Choroid plexus epithelial cell (primary cell): ENCODE data around the gene GGTLC1.
A peak's percentile ranks its signal among the peaks of the same experiment; 100 is the strongest.
"Not testable (repeated sequence)": the region's sequence is repeated elsewhere in the genome, so short reads cannot be mapped to it uniquely, and the experiment has no call there.

Experiments
- DNase-seq: peaks from one replicate; pipeline ENCODE4 v3.0.0-alpha.2; 2010; ENCODE audit warnings: low read depth
- H3K4me3 ChIP-seq: 2 replicates; pipeline ENCODE4 v1.5.1; 2011; ENCODE audit warnings: low read depth, mild to moderate bottlenecking, control low read depth, low read length, moderate library complexity
- TF ChIP-seq, protein P1 (sequence below): conservative IDR thresholded peaks from 2 replicates; pipeline ENCODE4 v1.5.1; 2011; ENCODE audit warnings: low read depth, mild to moderate bottlenecking, control low read depth, inconsistent platforms, low read length, moderate library complexity

GGTLC1 gene

GRCh38 chr20:23990296-23990695 lies 1.7 kb upstream of the GGTLC1 start:
- H3K4me3 ChIP-seq, DNase-seq: not testable (repeated sequence)

GRCh38 chr20:23988966-23989365 lies 387 bp upstream of the GGTLC1 start:
- DNase-seq, H3K4me3 ChIP-seq: not testable (repeated sequence)

- not testable (repeated sequence) for H3K4me3 ChIP-seq, DNase-seq
These were observed 1.9 kb downstream of the GGTLC1 start for GRCh38 chr20:23986716-23987115.

DNA sequence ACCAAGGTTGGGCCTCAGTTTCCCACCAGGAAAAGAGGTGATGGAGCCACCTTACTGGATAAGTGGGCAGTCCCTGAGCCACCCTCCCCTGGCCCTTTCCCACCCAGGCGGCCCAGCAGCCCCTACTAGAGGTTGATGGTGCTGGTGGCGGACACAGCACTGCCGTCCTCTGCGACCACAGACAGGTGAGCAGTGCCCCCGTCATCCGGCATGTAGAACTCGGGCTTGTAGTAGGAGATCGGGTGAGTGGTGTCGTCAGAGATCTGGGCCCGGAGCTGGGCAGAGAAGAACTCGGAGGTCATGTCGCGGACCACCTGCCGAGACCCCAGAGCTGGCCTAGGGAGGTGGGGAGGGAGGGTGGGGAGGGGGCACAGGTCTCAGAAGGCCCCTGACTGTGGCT lies 2.3 kb downstream of the GGTLC1 start:
- not testable (repeated sequence) for DNase-seq, H3K4me3 ChIP-seq

- DNase-seq, H3K4me3 ChIP-seq: not testable (repeated sequence)
These were observed 2.8 kb downstream of the GGTLC1 start for GRCh38 chr20:23985790-23986225.

- DNase-seq, H3K4me3 ChIP-seq: not testable (repeated sequence)
These were observed 3.4 kb downstream of the GGTLC1 start for GRCh38 chr20:23985066-23985789.

DNA sequence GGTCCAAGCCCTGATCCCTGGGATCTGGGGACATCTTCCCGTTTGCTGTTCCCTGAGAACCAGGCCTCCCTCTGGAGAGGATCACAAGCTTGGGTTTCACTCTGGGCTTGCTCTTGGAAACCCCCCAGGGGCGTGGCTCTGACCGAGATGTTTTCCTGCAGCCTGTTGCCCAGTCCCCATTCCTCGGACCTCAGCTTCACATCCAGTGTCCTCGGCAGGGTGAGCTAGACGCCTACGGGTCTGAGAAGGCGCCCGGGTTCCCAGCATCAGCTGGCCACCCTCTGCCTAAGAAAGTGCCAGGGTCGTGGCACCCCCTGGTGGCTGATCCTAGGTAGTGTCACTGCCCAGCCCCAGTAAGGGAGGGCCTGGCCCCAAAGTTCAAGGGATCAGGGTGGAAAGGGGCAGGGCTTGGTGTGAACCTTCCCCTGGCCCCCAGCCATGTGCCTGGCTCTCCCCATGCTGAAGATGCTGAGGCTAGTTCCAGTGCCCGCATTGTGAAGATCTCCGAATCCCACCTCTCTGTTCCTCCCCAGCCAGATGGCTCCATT lies 4.0 kb downstream of the GGTLC1 start:
- not testable (repeated sequence) for DNase-seq, H3K4me3 ChIP-seq

DNA sequence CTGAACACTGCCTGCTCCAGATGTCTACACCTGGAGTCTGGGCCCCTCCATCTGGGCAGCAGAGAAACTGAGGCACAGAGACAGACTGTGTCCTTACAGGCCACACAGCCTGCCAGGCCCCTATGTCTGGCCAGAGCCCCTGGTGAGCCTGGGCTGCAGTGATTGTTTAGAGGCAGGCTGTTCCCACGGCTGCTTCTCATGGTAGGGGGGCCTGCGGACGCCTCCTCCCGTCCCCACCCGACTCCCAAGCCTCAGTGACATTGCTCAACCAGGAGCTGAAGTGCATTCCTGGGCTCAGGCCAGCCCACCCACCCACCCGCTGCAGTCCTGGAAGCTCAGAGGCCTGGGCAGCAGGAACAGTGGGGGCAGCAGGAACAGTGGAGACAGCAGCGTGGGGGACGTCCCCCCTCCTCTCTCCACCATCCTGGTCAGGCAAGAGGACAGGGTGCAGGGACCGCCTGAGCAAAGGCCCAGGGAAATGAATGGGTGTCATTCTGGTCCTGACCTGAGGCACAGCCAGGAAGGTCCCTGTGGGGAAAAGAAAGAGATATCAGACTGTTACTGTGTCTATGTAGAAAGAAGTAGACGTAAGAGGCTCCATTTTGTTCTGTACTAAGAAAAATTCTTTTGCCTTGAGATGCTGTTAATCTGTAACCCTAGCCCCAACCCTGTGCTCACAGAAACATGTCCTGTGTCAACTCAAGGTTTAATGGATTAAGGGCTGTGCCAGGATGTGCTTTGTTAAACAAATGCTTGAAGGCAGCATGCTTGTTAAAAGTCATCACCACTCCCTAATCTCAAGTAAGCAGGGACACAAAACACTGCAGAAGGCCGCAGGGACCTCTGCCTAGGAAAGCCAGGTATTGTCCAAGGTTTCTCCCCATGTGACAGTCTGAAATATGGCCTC lies 6.2 kb downstream of the GGTLC1 start:
- H3K4me3 ChIP-seq, DNase-seq: not testable (repeated sequence)

- not testable (repeated sequence) for H3K4me3 ChIP-seq, DNase-seq
These were observed 7.1 kb downstream of the GGTLC1 start for GRCh38 chr20:23981526-23981925.

DNA sequence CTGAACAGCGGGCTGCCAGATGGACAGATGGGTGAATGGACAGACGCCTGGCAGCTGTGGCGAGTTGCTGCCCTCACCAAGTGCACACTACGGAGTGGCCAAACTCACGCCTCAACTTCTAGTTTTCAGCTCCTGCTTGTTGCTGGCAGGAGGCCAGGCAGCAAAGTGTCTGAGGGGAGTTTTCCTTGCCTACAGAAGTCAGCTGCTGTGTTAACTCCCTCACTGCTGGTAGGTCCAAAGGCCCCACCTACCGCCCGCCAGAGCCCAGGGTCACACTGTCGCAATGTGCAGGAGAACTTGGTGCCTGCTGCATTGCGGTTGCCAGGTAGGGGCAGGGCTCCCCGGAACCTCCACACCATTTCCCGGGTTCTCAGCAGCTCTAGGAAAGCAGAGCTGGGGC lies 7.6 kb downstream of the GGTLC1 start:
- peak; percentile 16 for DNase-seq
- H3K4me3 ChIP-seq: not testable (repeated sequence)

DNA sequence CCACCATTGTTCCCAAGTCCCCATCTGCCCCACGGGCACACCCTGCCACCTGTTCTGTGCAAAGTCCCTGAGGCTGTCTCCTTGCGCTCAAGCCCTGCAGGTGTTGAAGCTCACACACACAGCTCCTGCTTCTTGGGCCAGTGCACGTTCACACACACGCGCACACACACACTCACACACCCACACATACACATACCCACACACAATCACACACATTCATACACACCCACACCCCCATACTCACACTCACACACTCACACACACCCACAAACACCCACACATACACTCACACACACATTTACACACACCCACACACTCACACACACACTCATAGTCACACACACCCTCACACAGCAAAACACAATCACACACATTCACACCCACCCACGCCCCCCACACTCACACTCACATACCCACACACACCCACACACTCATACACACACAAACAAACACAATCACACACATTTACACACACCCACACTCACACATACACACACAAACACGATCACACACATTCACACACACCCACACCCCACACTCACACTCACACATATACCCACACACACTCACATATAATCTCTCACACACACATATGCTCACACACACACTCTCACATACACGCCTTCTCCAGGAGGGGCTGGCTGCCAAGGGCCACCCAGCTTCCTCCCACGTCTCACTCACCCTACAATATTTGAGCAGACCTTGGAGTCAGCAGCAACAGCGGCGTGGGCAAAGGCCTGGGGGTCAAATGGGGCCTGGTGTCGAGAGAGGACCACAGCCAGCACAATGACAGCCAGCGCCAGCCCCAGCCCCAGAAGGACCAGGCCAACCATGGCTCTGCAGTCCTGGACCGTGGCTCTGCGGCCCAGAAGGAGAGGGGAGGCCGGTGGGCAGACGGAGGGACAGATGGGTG lies 8.4 kb downstream of the GGTLC1 start:
- not testable (repeated sequence) for H3K4me3 ChIP-seq

DNA sequence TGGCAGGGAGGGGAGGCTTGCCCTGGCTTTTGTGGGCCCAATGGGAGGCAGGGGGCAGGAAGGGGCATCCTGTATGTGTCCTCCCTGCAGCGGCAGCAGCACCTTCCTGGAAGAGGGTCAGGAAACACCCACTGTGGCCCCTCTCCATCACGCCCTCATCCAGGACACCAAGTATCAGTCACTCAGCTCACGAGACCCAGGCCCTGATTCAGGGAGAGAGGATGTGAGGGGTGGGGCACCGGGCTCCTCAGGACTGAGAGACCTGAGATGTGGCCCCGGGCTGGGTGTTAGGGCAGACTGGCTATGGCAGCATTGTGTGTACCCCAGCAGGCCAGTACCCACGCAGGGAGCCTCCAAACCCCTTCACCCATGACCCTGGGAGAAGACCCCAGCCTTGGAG lies 9.2 kb downstream of the GGTLC1 start:
- not testable (repeated sequence) for DNase-seq, H3K4me3 ChIP-seq

More for the DNA sequence above, 8.4 kb downstream of the GGTLC1 start:
- DNase-seq: not testable (repeated sequence)

- TF ChIP-seq, protein P1, sequence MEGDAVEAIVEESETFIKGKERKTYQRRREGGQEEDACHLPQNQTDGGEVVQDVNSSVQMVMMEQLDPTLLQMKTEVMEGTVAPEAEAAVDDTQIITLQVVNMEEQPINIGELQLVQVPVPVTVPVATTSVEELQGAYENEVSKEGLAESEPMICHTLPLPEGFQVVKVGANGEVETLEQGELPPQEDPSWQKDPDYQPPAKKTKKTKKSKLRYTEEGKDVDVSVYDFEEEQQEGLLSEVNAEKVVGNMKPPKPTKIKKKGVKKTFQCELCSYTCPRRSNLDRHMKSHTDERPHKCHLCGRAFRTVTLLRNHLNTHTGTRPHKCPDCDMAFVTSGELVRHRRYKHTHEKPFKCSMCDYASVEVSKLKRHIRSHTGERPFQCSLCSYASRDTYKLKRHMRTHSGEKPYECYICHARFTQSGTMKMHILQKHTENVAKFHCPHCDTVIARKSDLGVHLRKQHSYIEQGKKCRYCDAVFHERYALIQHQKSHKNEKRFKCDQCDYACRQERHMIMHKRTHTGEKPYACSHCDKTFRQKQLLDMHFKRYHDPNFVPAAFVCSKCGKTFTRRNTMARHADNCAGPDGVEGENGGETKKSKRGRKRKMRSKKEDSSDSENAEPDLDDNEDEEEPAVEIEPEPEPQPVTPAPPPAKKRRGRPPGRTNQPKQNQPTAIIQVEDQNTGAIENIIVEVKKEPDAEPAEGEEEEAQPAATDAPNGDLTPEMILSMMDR: peak; percentile 19
- H3K4me3 ChIP-seq, DNase-seq: not testable (repeated sequence)
These were observed 10.1 kb downstream of the GGTLC1 start for GRCh38 chr20:23978457-23978856.
